Lower lobe of right lung (tissue), 2 donors: Measurements from ENCODE around the gene ABL1. TPM values are rescaled to one million over a fixed set of nuclear protein-coding genes. Genes with fewer than 3 reads are reported as not detected.

ENCODE experiments used
- ATAC-seq, 2 donors: fragments of 200-7000 bp; cut with Tn5 transposase; one replicate each; pipeline ENCODE4 v1.9.1; 2020 to 2022; ENCODE audit warnings: mild to moderate bottlenecking in 2 of 2, moderate library complexity in 2 of 2
- DNase-seq: peaks from one replicate; pipeline ENCODE4 v3.0.0-alpha.2; 2020
- H3K27ac ChIP-seq: fragments of 200-600 bp; one replicate; pipeline ENCODE4 v1.8.0; 2022
- H3K27me3 ChIP-seq: fragments of 200-600 bp; one replicate; pipeline ENCODE4 v1.8.0; 2022; ENCODE audit warnings: low read depth
- H3K36me3 ChIP-seq: fragments of 200-600 bp; one replicate; pipeline ENCODE4 v1.8.0; 2022; ENCODE audit warnings: mild to moderate bottlenecking
- H3K4me1 ChIP-seq: fragments of 200-600 bp; one replicate; pipeline ENCODE4 v1.8.0; 2022
- H3K4me3 ChIP-seq: fragments of 200-600 bp; one replicate; pipeline ENCODE4 v1.8.0; 2022; ENCODE audit warnings: mild to moderate bottlenecking
- H3K9me3 ChIP-seq: fragments of 200-600 bp; one replicate; pipeline ENCODE4 v1.8.0; 2022
- intact Hi-C: fragments of 100-400 bp; cut with DNase I; formaldehyde crosslinking; loops from one replicate; pipeline ENCODE4 v1.11.0; 2022
- total RNA-seq: library from RNA; stranded (reverse); fragmentation: NEBNext Ultra II Directional; extraction: Animal tissue kit (Norgen Biotek cat#: 25700); gene quantifications from one replicate; pipeline ENCODE4 v1.2.1, GENCODE V29; 2021
- TF ChIP-seq, protein P1 (sequence below): fragments of 200-600 bp; IDR thresholded peaks from one replicate; pipeline ENCODE4 v1.8.0; 2022; ENCODE audit warnings: antibody characterized with exemption, mild to moderate bottlenecking
- donor health status: DM: no; HTN: yes; CAD: no; lungs with severe emphysema.

The ABL1 gene
- total RNA-seq, 1 donor from 2014 or later: 50.2 TPM

DNA sequence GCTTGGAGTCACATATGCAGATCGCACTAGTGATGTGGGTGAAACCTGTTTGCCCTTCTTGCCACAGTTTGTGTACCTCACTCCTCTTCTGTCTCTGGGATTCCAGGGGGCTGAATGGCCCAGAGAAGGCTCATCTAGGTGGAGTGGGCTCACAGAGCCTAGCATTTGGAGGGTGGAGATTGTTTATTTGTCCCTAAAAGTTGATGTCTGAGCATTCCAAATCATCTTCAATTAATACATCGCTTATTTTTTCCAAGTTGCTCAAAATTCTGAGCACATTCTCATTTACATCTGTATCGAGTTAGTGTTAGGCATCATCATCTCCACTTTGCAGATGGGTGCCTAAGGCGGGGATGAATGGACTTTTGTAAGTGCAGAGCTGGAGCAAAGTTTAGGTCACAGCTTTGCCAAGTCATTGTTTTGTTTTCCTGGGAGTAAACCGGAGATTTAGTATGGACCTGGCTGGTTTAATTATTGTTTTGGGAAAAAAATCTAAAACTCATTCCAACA lies 2.0 kb downstream of the ABL1 start:
- H3K27ac ChIP-seq: peak overlapping the region; percentile 88

GRCh38 chr9:130837643-130838042 lies 2.6 kb downstream of the ABL1 start:
- intact Hi-C loops: no loop called here
- Histone ChIP-seq H3K4me3 (peak overlapping the region; percentile 72), H3K27ac (no peak overlapping the region), H3K27me3 (no peaks in the 10 kb centered on the region), H3K9me3 (no peaks in the 10 kb centered on the region), H3K36me3 (no peaks in the 10 kb centered on the region), H3K4me1 (peaks cover 65% of the 10 kb centered on the region)
- TF ChIP-seq, protein P1, sequence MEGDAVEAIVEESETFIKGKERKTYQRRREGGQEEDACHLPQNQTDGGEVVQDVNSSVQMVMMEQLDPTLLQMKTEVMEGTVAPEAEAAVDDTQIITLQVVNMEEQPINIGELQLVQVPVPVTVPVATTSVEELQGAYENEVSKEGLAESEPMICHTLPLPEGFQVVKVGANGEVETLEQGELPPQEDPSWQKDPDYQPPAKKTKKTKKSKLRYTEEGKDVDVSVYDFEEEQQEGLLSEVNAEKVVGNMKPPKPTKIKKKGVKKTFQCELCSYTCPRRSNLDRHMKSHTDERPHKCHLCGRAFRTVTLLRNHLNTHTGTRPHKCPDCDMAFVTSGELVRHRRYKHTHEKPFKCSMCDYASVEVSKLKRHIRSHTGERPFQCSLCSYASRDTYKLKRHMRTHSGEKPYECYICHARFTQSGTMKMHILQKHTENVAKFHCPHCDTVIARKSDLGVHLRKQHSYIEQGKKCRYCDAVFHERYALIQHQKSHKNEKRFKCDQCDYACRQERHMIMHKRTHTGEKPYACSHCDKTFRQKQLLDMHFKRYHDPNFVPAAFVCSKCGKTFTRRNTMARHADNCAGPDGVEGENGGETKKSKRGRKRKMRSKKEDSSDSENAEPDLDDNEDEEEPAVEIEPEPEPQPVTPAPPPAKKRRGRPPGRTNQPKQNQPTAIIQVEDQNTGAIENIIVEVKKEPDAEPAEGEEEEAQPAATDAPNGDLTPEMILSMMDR: no peak
- ATAC-seq (no peak), DNase-seq (no peak)

More for the DNA sequence above, 2.0 kb downstream of the ABL1 start:
- TF ChIP-seq, protein P1: no peak
- Histone ChIP-seq H3K4me3 (peak overlapping the region; percentile 72), H3K36me3 (no peaks in the 10 kb centered on the region), H3K9me3 (no peaks in the 10 kb centered on the region), H3K27me3 (no peaks in the 10 kb centered on the region), H3K4me1 (peaks cover 59% of the 10 kb centered on the region)
- no peak for ATAC-seq
- intact Hi-C loops: no loop called here
- DNase-seq: no peak

- TF ChIP-seq, protein P1: no peak
- Histone ChIP-seq H3K4me1 (peaks cover 65% of the 10 kb centered on the region), H3K9me3 (no peaks in the 10 kb centered on the region), H3K36me3 (no peaks in the 10 kb centered on the region), H3K27me3 (no peaks in the 10 kb centered on the region), H3K27ac (no peak overlapping the region), H3K4me3 (no peak overlapping the region)
- ATAC-seq (no peak), DNase-seq (no peak)
- intact Hi-C loops: no loop called here
These were observed 4.4 kb downstream of the ABL1 start for GRCh38 chr9:130839132-130840111.

GRCh38 chr9:130842545-130842944 lies 7.5 kb downstream of the ABL1 start:
- Histone ChIP-seq H3K27me3 (no peaks in the 10 kb centered on the region), H3K27ac (no peak overlapping the region), H3K36me3 (no peaks in the 10 kb centered on the region), H3K4me1 (peaks cover 72% of the 10 kb centered on the region), H3K4me3 (no peak overlapping the region), H3K9me3 (no peaks in the 10 kb centered on the region)
- TF ChIP-seq, protein P1: no peak
- DNase-seq (no peak), ATAC-seq (no peak)
- intact Hi-C loops: no loop called here

DNA sequence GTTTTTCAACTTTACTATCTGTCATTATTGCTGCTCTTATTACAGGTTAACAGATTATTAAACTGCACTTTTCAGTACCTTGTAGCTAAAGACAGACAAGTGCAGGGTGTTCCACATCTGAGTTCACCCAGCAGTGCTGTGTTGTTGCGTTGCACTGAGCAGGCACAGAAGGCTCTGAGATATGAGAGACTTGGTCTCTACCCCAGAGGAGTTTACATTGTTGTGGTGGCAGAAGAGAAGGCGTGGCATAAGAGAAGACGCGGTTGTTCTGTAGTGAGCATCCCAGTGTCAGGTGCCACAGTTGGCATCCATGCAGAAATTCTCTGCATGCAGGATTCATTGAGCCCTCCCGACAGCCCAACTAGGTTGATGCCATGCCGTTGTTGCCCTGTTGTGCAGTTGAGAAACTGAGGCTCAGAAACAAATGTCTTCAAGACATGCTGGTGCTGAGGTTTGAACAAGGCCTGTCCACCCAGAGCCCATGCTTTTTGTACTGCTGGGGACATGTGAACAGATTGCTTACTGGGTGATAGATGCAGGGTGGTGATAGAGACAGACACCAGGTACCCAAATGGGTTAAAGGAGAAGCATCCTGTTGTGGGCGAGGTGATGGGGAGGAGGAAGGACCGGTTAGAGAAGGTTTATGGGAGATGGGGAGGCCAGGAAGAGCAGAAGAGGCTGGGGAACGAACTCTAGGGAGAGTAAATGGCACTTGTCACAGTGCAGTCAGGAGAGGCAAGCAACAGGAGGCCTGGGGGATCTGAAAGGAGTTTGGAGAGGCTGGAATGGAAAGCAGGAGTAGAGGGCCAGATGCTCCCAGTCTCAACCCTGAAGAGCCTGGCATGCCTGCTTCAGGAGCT lies 8.2 kb downstream of the ABL1 start:
- ATAC-seq (no peak), DNase-seq (no peak)
- TF ChIP-seq, protein P1: no peak
- intact Hi-C loops: no loop called here
- Histone ChIP-seq H3K4me1 (peaks cover 74% of the 10 kb centered on the region), H3K27ac (peak overlapping the region; percentile 5), H3K9me3 (no peaks in the 10 kb centered on the region), H3K4me3 (no peak overlapping the region), H3K27me3 (no peaks in the 10 kb centered on the region), H3K36me3 (no peaks in the 10 kb centered on the region)
